IPS-NIHi7 (cell line): ENCODE measurements around the gene MUC4.

Experiments
- DNase-seq: peaks from one replicate; pipeline ENCODE4 v3.0.0; 2012; ENCODE audit warnings: mixed read lengths; ENCODE audit errors: extremely low spot score

Gene MUC4

GRCh38 chr3:195699860-195700259, 111.9 kb downstream of the MUC4 start:
- no peak for DNase-seq

- DNase-seq, result no peak
Measured at GRCh38 chr3:195699388-195699771, 112.3 kb downstream of the MUC4 start.

GRCh38 chr3:195698647-195699387, 112.9 kb downstream of the MUC4 start:
- DNase-seq, result no peak

GRCh38 chr3:195698325-195698646, 113.4 kb downstream of the MUC4 start:
- DNase-seq, result no peak

GRCh38 chr3:195697582-195698324, 114.0 kb downstream of the MUC4 start:
- DNase-seq, result no peak
